MM.1S (cell line): ENCODE measurements around the gene DGKK.

ENCODE experiments used
- DNase-seq: peaks from one replicate; pipeline ENCODE4 v3.0.0-alpha.2; 2015
- H2AFZ ChIP-seq: fragments of 300-600 bp; sonication (generic); 2 replicates; pipeline ENCODE4 v1.6.0; 2016; ENCODE audit warnings: antibody characterized with exemption, low read length
- H3F3A ChIP-seq: fragments of 300-600 bp; sonication (generic); 2 replicates; pipeline ENCODE4 v1.6.1; 2016; ENCODE audit warnings: mild to moderate bottlenecking, antibody characterized with exemption, low read length, moderate library complexity, mixed read lengths; ENCODE audit not compliant: insufficient read depth
- H3K27ac ChIP-seq: fragments of 300-600 bp; sonication (generic); 2 replicates; pipeline ENCODE4 v1.5.1; 2016; ENCODE audit warnings: mild to moderate bottlenecking, low read length
- H3K27me3 ChIP-seq: fragments of 300-600 bp; sonication (generic); replicated peaks from 2 replicates; pipeline ENCODE4 v1.6.0; 2016; ENCODE audit warnings: low read length; ENCODE audit not compliant: insufficient read depth
- H3K36me3 ChIP-seq: fragments of 300-600 bp; sonication (generic); replicated peaks from 2 replicates; pipeline ENCODE4 v1.6.1; 2016; ENCODE audit warnings: mild to moderate bottlenecking, low read length, mixed read lengths; ENCODE audit not compliant: insufficient read depth
- H3K4me1 ChIP-seq: fragments of 300-600 bp; sonication (generic); 2 replicates; pipeline ENCODE4 v1.6.1; 2016; ENCODE audit warnings: low read length, mixed read lengths
- H3K4me2 ChIP-seq: fragments of 300-600 bp; sonication (generic); 2 replicates; pipeline ENCODE4 v1.6.0; 2016; ENCODE audit warnings: low read depth, low read length
- H3K4me3 ChIP-seq: fragments of 300-600 bp; sonication (generic); 2 replicates; pipeline ENCODE4 v1.5.1; 2016; ENCODE audit warnings: low read length, mixed read lengths
- H3K79me2 ChIP-seq: fragments of 300-600 bp; sonication (generic); 2 replicates; pipeline ENCODE4 v1.6.1; 2016; ENCODE audit warnings: mixed run types, low read length, mixed read lengths
- H3K9ac ChIP-seq: fragments of 300-600 bp; sonication (generic); 2 replicates; pipeline ENCODE4 v1.6.1; 2016; ENCODE audit warnings: low read length, mixed read lengths
- H3K9me2 ChIP-seq: fragments of 300-600 bp; sonication (generic); replicated peaks from 2 replicates; pipeline ENCODE4 v1.6.1; 2016; ENCODE audit warnings: mild to moderate bottlenecking, low read length, mixed read lengths; ENCODE audit not compliant: insufficient read depth
- H3K9me3 ChIP-seq: fragments of 300-600 bp; sonication (generic); replicated peaks from 2 replicates; pipeline ENCODE4 v1.6.1; 2016; ENCODE audit warnings: mild to moderate bottlenecking, low read length, mixed read lengths; ENCODE audit not compliant: insufficient read depth
- H4K20me1 ChIP-seq: fragments of 300-600 bp; sonication (generic); 2 replicates; pipeline ENCODE4 v1.6.1; 2016; ENCODE audit warnings: mild to moderate bottlenecking, low read length, moderate library complexity, mixed read lengths; ENCODE audit not compliant: insufficient read depth
- EZH2 ChIP-seq: fragments of 300-600 bp; sonication (generic); optimal IDR thresholded peaks from 2 replicates; pipeline ENCODE3; 2017; ENCODE audit warnings: low read depth, mild to moderate bottlenecking, antibody characterized with exemption, low read length, mixed read lengths
- EZH2phosphoT487 ChIP-seq: fragments of 300-600 bp; sonication (generic); IDR thresholded peaks from 2 replicates; pipeline ENCODE4 v1.6.1; 2018; ENCODE audit warnings: antibody characterized with exemption, low read length
- TF ChIP-seq, protein P1 (sequence below): fragments of 300-600 bp; sonication (generic); IDR thresholded peaks from 2 replicates; pipeline ENCODE4 v1.5.1; 2016; ENCODE audit warnings: antibody characterized with exemption, low read length, mixed read lengths

The DGKK gene

DNA sequence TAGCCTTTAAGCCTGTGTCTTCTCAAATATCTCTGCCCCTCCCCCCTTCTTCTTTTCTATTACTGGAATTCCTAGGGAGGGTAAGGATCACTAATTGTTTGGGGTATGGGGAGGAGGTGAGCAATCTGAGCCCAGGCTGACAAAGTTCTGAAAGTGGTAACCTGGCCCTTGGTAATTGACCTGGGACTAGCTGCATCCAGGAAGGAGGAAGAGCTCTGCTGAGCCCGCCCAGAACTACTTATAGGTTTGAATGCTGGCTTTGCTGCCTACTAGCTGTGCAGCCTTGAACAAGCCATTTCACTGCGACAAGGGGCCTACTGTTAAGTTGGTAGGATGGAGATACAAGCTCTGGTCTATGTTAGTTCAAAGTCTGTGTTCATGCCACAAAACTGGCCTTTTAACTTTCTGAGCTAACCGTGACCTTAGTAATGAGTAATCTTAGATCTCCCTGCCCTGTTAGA is 37.8 kb downstream of the DGKK start:
- Histone ChIP-seq H3K36me3 (no peaks in the 10 kb centered on the region), H3K79me2 (no peaks in the 10 kb centered on the region), H3K4me3 (no peak overlapping the region), H3K9me3 (no peaks in the 10 kb centered on the region), H3K27me3 (no peaks in the 10 kb centered on the region), H3K4me1 (no peaks in the 10 kb centered on the region), H2AFZ (no peak overlapping the region), H3F3A (no peaks in the 10 kb centered on the region), H3K9ac (no peak overlapping the region), H3K4me2 (no peak overlapping the region), H4K20me1 (no peaks in the 10 kb centered on the region), H3K27ac (no peak overlapping the region), H3K9me2 (no peaks in the 10 kb centered on the region)
- DNase-seq = no peak
- TF ChIP-seq, protein P1, sequence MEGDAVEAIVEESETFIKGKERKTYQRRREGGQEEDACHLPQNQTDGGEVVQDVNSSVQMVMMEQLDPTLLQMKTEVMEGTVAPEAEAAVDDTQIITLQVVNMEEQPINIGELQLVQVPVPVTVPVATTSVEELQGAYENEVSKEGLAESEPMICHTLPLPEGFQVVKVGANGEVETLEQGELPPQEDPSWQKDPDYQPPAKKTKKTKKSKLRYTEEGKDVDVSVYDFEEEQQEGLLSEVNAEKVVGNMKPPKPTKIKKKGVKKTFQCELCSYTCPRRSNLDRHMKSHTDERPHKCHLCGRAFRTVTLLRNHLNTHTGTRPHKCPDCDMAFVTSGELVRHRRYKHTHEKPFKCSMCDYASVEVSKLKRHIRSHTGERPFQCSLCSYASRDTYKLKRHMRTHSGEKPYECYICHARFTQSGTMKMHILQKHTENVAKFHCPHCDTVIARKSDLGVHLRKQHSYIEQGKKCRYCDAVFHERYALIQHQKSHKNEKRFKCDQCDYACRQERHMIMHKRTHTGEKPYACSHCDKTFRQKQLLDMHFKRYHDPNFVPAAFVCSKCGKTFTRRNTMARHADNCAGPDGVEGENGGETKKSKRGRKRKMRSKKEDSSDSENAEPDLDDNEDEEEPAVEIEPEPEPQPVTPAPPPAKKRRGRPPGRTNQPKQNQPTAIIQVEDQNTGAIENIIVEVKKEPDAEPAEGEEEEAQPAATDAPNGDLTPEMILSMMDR = no peak
- TF ChIP-seq EZH2phosphoT487 (no peak), EZH2 (no peak)

DNA sequence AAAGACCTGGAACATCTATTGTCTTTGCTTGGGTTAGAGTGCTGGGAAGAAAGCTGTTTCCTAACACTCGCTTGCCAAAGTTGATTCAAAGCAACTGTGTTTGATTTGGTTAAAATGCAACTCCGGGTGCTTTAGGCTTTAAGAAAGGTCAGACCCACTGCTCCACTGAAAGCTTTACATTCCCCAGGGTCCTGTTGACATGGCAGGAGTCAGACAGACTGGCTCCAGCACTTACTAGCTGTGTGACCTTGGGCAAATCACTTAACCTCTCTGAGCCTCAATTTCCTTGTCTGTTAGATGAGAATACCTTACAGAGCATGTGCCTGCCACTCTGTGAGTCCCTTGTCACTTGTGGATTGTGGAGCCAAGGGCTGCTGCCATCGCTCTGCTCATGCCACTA is 39.0 kb downstream of the DGKK start:
- no peak for DNase-seq
- no peak overlapping the region for H2AFZ ChIP-seq
- no peaks in the 10 kb centered on the region for H3K9me3 ChIP-seq
- TF ChIP-seq, protein P1 = no peak
- TF ChIP-seq EZH2phosphoT487 (no peak), EZH2 (no peak)
- no peaks in the 10 kb centered on the region for H3K27me3 ChIP-seq
- H3K9ac ChIP-seq = no peak overlapping the region
- no peaks in the 10 kb centered on the region for H3F3A ChIP-seq
- no peak overlapping the region for H3K4me2 ChIP-seq
- H3K4me1 ChIP-seq = no peaks in the 10 kb centered on the region
- no peak overlapping the region for H3K27ac ChIP-seq
- no peaks in the 10 kb centered on the region for H3K36me3 ChIP-seq
- H3K79me2 ChIP-seq = no peaks in the 10 kb centered on the region
- H4K20me1 ChIP-seq = no peaks in the 10 kb centered on the region
- H3K9me2 ChIP-seq = no peaks in the 10 kb centered on the region
- no peak overlapping the region for H3K4me3 ChIP-seq

DNA sequence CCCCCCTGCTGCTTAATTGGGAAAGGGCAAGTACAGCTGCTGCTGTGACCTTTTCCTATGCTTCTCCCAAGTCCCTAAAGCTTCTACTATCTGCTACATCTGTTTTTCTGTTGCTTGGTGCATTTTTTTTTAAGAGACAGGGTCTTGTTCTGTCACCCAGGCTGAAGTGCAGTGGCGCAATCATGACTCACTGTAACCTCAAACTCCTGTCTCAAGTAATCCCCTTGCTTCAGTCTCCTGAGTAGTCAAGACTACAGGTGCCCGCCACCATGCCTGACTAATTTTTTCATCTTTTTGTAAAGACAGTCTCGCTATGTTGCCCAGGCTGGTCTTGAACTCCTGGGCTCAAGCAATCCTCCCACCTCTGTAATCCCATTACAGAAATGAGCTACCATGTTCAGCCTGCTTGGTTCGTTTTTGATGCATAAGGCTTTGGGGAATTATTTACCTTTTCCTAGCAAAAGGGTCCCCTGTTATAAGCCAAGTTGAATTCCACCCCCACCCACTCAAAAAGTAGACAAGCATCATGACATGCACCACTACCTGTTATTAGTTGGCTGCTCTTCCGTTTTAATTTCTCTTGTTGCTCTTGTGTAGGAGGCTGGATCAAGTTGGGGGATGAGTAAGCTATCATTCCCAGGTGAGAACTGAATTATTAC is 39.6 kb downstream of the DGKK start:
- Histone ChIP-seq H3K27ac (no peak overlapping the region), H3K27me3 (no peaks in the 10 kb centered on the region), H3K9ac (no peak overlapping the region), H4K20me1 (no peaks in the 10 kb centered on the region), H3K4me2 (no peak overlapping the region), H3K4me1 (no peaks in the 10 kb centered on the region), H3K4me3 (no peak overlapping the region), H3K36me3 (no peaks in the 10 kb centered on the region), H3K79me2 (no peaks in the 10 kb centered on the region), H3K9me3 (no peaks in the 10 kb centered on the region), H2AFZ (no peak overlapping the region), H3K9me2 (no peaks in the 10 kb centered on the region), H3F3A (no peaks in the 10 kb centered on the region)
- TF ChIP-seq, protein P1 = no peak
- TF ChIP-seq EZH2phosphoT487 = no peak
- TF ChIP-seq EZH2 = no peak
- DNase-seq = no peak
